Panc1 (cell line): ENCODE data around the gene ARL8A. TPM values are rescaled to one million over a fixed set of nuclear protein-coding genes. Genes with fewer than 3 reads are reported as not detected.

Experiments used
- ATAC-seq: fragments of 200-7000 bp; cut with Tn5 transposase; 2 replicates; pipeline ENCODE4 v1.9.1; 2020; ENCODE audit warnings: mild to moderate bottlenecking, moderate library complexity
- BruUV-seq: library from RNA; stranded (reverse); fragments of 400-500 nt; replicated peaks from 2 replicates; lab custom pipeline; 2021; lab: Mats Ljungman, UMichigan
- CTCF ChIA-PET: fragments of 300-600 bp; sonication (Branson Sonifier 250); formaldehyde crosslinking; loops from one replicate; lab custom pipeline; 2022; ENCODE audit warnings: antibody characterized with exemption; lab: Charles Lee
- POLR2A ChIA-PET: fragments of 300-600 bp; sonication (Branson Sonifier 250); formaldehyde crosslinking; loops from one replicate; lab custom pipeline; 2022; ENCODE audit warnings: antibody characterized with exemption; lab: Charles Lee
- DNase-seq: peaks from one replicate; pipeline ENCODE4 v3.0.0-alpha.2; 2010; ENCODE audit warnings: low read depth, low spot score
- H3K27ac ChIP-seq: 2 replicates; pipeline ENCODE4 v1.5.1; 2011; ENCODE audit warnings: mild to moderate bottlenecking, low read length, inconsistent platforms
- H3K27me3 ChIP-seq: fragments of 200-500 bp; sonication (Bioruptor generic); 2 replicates; pipeline ENCODE4 v1.6.0; 2014; ENCODE audit warnings: low read length, inconsistent platforms; ENCODE audit not compliant: control insufficient read depth, insufficient read depth
- H3K36me3 ChIP-seq: fragments of 200-500 bp; sonication (Bioruptor generic); 2 replicates; pipeline ENCODE4 v1.5.1; 2014; ENCODE audit warnings: inconsistent platforms, mild to moderate bottlenecking, low read length, moderate library complexity; ENCODE audit not compliant: control insufficient read depth, insufficient read depth
- H3K4me1 ChIP-seq: 2 replicates; pipeline ENCODE4 v1.5.1; 2011; ENCODE audit warnings: inconsistent platforms, mild to moderate bottlenecking, low read length, moderate library complexity; ENCODE audit not compliant: control insufficient read depth, insufficient read depth
- H3K4me3 ChIP-seq, 2 experiments: 2 replicates each; pipeline ENCODE4 v1.5.1; 2011 to 2012; ENCODE audit warnings: low read depth in 2 of 2, low read length in 2 of 2, mild to moderate bottlenecking in 2 of 2, inconsistent platforms in 1 of 2, moderate library complexity in 1 of 2
- H3K9me3 ChIP-seq: fragments of 200-500 bp; sonication (Bioruptor generic); 2 replicates; pipeline ENCODE4 v1.5.1; 2014; ENCODE audit warnings: low read depth, mild to moderate bottlenecking, inconsistent platforms, low read length, moderate library complexity; ENCODE audit not compliant: control insufficient read depth, insufficient read depth
- POLR2AphosphoS5 ChIP-seq: IDR thresholded peaks from 2 replicates; pipeline ENCODE4 v1.6.1; 2012; ENCODE audit warnings: mild to moderate bottlenecking, low read depth, low read length, moderate library complexity
- SIN3A ChIP-seq: IDR thresholded peaks from 2 replicates; pipeline ENCODE4 v1.6.1; 2012; ENCODE audit warnings: low read depth, mild to moderate bottlenecking, low read length, moderate library complexity, borderline replicate concordance; ENCODE audit not compliant: insufficient read depth
- TCF7L2 ChIP-seq: IDR thresholded peaks from 2 replicates; pipeline ENCODE4 v1.6.1; 2011; ENCODE audit warnings: mild to moderate bottlenecking, low read depth, low read length, inconsistent platforms
- in situ Hi-C: cut with HindIII; loops from 2 replicates; pipeline ENCODE4 v1.10.0; 2016; ENCODE audit warnings: low sequenced_read_pairs, low pct_unique_long_range_greater_than_20kb
- intact Hi-C: fragments of 100-400 bp; cut with micrococcal nuclease; formaldehyde crosslinking; loops from one replicate; pipeline ENCODE4 v1.10.0; 2022; ENCODE audit not compliant: unreplicated experiment
- total RNA-seq: library from RNA; stranded (reverse); gene quantifications from one replicate; pipeline ENCODE4 v1.2.1, GENCODE V29; 2021; ENCODE audit not compliant: unreplicated experiment
- TF ChIP-seq, protein P1 (sequence below): fragments of 450-650 bp; IDR thresholded peaks from 2 replicates; pipeline ENCODE4 v1.5.1; 2017; ENCODE audit warnings: mild to moderate bottlenecking
- TF ChIP-seq, protein P2 (sequence below), 2 experiments: IDR thresholded peaks; 2 replicates each; pipeline ENCODE4 v1.6.1; 2011 to 2012; ENCODE audit warnings: low read depth in 2 of 2, control low read depth in 1 of 2, low read length in 1 of 2, mild to moderate bottlenecking in 1 of 2, moderate library complexity in 1 of 2; ENCODE audit not compliant: insufficient read depth in 1 of 2

ARL8A gene
- total RNA-seq, 1 experiment from 2014 or later = 62.6 TPM

DNA sequence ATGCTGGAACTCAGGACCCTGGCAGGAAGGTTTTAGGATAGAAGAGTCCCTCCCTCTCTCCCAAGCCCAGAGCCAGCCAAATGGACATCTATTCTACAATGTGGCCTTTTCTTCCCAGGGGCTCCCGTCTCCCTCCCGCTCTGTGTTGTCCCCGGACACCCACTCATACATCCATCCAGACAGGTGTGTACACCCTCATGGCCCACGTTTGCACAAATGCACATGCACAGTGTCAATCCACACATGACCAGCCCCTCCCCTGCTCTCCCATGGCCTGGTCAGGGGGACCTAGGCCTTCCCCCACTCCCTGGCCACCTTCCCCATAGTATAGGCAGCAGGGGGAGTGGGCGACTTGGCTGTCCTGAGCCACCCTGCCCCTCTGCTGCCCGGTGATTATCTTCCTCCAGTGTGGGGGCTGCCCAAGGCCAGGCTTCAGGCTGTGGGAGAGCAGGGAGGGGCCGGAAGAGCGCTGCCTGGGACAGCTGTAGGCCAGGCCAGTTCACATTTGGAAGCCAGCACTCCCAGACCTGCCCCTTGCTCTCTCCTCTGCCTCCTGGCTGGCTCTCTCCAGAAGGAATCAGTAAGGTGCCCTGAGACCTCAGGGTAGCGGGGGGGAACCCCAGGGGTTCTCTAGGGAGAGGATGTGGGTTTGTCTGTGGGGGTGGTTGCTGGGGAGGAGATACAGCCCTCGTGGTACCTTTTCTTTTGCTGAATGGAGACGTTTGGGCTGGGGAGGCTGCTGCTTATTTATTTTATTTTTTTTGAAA is 19.9 kb upstream of the ARL8A start:
- POLR2A ChIA-PET = no interaction called here
- ATAC-seq (no peak), DNase-seq (no peak)
- TF ChIP-seq SIN3A = no peak
- H3K9me3 ChIP-seq = no peaks in the 10 kb centered on the region
- H3K36me3 ChIP-seq = no peaks in the 10 kb centered on the region
- no peaks in the 10 kb centered on the region for H3K4me1 ChIP-seq
- no peak overlapping the region for H3K4me3 ChIP-seq
- H3K27me3 ChIP-seq = no peaks in the 10 kb centered on the region
- BruUV-seq = no TSS peak
- no peak overlapping the region for H3K27ac ChIP-seq
- in situ Hi-C loops (no loop called here), intact Hi-C loops (no loop called here)
- CTCF ChIA-PET = no interaction called here

DNA sequence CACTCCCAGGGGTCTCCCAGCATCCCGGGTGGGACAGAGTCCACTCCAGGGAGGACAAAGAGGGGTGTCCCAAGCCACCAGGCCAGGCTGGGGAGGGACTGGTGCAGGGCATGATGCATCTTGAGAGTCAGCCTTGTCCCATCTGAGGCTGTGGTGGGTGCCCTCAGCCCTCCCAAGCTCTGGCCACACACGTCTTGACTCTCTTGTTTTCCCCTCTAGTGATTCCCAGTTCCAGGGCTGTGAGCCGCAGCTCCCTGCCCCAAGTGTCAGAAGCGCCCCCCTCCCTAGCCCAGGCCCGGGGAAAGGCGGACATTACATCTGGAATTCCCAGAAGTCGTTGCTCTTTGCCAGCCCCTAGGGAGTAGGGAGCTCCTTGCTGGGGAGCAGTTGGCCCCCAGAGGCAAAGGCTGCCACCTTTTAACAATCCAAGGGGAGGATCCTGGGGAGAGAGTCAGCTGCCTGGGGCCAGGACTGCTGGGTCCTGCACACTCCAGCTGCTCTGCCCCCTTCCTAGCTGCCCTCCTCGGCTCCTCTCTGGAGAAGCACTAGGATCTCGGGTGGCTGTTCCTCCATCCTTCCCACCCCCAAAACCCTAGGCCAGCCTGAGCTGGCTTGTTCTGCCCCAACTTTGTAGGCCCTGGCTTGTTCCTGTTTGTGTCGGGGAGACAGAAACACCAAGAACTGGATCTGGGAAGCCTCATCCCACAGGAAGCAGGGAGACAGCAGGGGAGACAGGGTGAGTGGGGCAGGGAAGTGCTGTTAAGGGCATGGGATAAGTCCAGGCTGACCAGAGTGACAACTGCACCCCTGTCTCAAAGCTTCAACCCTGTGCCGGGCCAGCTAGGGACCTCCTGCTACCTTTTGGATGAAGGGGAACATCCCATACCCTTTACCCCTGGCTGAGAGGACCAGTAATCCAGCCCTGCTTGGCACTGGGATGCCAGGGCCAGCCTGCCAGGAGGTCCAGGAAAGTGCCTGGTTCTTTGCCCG is 19.0 kb upstream of the ARL8A start:
- DNase-seq (no peak), ATAC-seq (no peak)
- intact Hi-C loops = no loop called here
- CTCF ChIA-PET = interaction anchor here (1.4 kb wide), 1 partner anchor 21 kb away, joined by 4 read pairs; no protein-coding TSS in a partner anchor
- BruUV-seq = no TSS peak
- H3K27me3 ChIP-seq = no peaks in the 10 kb centered on the region
- H3K9me3 ChIP-seq = no peaks in the 10 kb centered on the region
- in situ Hi-C loops = no loop called here
- no peaks in the 10 kb centered on the region for H3K4me1 ChIP-seq
- H3K27ac ChIP-seq = no peak overlapping the region
- H3K4me3 ChIP-seq = no peak overlapping the region
- H3K36me3 ChIP-seq = no peaks in the 10 kb centered on the region
- POLR2A ChIA-PET = no interaction called here
- TF ChIP-seq SIN3A = no peak
- TF ChIP-seq TCF7L2 = no peak
- TF ChIP-seq, protein P1, sequence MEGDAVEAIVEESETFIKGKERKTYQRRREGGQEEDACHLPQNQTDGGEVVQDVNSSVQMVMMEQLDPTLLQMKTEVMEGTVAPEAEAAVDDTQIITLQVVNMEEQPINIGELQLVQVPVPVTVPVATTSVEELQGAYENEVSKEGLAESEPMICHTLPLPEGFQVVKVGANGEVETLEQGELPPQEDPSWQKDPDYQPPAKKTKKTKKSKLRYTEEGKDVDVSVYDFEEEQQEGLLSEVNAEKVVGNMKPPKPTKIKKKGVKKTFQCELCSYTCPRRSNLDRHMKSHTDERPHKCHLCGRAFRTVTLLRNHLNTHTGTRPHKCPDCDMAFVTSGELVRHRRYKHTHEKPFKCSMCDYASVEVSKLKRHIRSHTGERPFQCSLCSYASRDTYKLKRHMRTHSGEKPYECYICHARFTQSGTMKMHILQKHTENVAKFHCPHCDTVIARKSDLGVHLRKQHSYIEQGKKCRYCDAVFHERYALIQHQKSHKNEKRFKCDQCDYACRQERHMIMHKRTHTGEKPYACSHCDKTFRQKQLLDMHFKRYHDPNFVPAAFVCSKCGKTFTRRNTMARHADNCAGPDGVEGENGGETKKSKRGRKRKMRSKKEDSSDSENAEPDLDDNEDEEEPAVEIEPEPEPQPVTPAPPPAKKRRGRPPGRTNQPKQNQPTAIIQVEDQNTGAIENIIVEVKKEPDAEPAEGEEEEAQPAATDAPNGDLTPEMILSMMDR = no peak
- TF ChIP-seq, protein P2, sequence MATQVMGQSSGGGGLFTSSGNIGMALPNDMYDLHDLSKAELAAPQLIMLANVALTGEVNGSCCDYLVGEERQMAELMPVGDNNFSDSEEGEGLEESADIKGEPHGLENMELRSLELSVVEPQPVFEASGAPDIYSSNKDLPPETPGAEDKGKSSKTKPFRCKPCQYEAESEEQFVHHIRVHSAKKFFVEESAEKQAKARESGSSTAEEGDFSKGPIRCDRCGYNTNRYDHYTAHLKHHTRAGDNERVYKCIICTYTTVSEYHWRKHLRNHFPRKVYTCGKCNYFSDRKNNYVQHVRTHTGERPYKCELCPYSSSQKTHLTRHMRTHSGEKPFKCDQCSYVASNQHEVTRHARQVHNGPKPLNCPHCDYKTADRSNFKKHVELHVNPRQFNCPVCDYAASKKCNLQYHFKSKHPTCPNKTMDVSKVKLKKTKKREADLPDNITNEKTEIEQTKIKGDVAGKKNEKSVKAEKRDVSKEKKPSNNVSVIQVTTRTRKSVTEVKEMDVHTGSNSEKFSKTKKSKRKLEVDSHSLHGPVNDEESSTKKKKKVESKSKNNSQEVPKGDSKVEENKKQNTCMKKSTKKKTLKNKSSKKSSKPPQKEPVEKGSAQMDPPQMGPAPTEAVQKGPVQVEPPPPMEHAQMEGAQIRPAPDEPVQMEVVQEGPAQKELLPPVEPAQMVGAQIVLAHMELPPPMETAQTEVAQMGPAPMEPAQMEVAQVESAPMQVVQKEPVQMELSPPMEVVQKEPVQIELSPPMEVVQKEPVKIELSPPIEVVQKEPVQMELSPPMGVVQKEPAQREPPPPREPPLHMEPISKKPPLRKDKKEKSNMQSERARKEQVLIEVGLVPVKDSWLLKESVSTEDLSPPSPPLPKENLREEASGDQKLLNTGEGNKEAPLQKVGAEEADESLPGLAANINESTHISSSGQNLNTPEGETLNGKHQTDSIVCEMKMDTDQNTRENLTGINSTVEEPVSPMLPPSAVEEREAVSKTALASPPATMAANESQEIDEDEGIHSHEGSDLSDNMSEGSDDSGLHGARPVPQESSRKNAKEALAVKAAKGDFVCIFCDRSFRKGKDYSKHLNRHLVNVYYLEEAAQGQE (IDR thresholded peaks at IDR 0.05; ENCODE audit: insufficient read depth in 1 of 2, low read depth in 2 of 2, low read length in 1 of 2) = no peak
- TF ChIP-seq POLR2AphosphoS5 = no peak
